ENCODE results near the gene PSMB5.

The PSMB5 gene

DNA sequence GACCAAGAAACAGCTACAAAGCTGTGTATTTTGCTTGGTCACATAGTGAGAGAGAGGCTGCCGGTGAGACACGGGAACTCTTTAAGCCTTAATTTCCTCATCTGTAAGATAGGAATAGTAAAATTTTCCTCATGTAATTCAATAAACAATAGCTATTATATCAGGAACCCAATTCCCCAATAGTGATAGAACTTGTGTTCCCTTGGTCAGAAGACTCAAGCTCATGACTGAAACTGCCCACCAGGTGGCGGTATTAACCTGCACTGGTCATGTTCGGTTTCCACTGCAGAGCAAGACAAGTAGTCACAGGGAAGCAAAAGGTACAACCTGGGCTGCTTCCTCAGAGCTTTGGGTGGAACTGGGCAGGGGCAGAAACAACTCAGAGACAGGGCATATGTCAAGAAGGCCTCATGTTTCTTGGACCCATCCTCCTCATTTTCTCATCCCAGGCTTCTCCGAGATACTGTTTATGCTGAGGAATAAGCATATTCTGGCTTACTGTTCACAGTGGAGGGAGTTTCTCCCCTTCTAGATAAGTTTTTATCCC is 48.1 kb downstream of the PSMB5 start:
- DNase-seq (ENCODE audit: low read depth): no peak

DNA sequence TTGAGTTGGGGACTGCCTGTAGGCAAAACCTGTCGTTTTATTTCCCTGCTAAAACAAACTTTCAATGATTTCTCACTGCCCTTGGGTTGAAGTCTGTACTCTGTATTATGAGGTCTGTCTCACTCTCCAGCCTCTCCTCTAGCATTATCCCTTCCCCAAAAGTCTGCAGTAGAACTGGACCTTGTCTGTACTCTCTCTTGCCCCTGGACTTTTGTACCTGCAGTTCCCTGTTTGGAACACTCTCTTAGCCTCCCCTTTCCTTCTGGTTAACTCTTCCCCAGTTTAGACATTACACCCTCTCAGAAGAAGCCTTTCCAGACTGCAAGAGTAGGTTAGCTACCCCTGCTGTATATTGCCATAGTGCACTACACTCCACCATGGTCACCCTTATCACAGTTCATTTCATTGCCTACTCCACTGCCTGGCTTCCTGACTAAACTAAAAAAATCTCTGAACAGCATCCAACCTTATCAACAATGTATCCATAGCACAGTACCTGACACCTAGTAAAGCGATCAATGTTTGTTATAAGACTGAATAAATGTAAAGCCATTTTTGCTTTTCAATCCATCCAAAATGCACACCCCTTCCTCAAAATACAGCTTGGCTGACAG is 48.7 kb downstream of the PSMB5 start:
- DNase-seq (ENCODE audit: low read depth): no peak

- no peak for DNase-seq (ENCODE audit: low read depth)
These were observed 49.6 kb downstream of the PSMB5 start for GRCh38 chr14:22984959-22985658.

DNA sequence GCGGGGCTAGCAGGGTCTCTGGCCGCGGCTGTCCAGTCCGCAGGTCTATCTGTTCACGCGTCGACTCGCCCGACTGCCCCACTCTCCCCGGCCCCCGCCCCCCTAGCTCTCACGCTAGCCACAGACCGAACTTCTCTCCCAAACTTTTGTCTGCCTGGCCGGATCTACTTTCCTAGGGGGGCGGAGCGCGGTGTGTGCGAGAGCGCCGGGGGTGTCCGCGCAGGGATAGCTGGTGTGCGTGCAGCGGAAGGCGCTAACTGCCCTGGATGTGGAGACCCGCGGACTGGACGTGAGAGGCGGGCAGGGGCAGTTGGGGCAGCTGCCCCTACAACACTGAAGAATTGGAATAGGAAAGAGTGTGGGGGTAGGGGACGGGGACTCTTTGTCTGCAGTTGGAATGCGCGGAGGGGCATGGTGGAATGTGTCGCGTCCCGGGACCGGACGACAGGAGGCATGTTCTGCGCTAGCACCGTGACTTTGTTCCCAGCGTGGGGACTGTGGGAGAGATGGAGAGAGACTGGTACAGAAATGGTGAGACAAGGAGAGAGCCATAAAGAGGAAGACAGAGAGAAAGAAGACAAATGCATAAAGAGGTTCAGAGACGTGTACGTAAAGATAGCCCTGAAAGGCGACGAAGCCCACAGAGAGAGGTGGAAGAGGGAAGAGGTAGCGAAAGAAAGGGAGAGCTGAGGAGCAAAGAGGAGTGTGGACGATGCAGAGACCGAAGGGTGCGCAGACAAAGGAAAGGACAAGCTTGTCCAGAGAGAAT is 52.0 kb downstream of the PSMB5 start, which contains the start of gene AJUBA:
AJUBA (minus strand) TSS at position 75 of the 769 bp plus-strand sequence. CDS start 285 bp downstream, outside the sequence.
- DNase-seq (ENCODE audit: low read depth): peak; percentile 73

DNA sequence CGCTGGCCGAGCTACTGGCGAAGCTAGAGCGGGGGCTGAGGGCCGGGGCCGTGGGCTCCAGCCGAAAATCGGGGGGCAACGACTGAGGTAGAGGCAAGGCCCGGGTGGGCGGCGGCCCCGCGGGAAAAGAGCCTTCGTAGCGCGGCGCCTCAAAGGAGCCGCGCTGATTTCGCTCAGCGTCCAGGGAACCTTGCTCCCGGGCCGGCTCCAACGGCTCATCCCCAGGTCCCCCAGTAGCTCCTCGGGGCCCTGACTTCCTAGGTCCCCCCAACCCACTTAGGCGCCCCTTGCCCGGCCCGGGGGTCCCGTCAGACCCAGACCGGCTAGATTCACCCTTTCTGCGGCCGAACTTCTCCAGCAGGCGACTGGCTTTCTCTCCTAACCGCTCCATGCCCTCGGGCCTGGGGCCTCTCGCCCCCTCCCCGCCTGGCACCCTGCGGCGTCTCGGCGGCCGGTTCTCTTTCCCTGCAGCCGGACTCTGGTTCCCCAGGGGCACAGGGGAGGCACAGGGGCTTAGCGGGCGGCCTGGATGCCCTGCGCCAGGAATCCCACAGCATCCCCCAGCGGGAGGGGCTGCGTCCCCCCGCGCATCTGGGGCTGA is 52.7 kb downstream of the PSMB5 start:
- DNase-seq (ENCODE audit: low read depth): no peak

DNA sequence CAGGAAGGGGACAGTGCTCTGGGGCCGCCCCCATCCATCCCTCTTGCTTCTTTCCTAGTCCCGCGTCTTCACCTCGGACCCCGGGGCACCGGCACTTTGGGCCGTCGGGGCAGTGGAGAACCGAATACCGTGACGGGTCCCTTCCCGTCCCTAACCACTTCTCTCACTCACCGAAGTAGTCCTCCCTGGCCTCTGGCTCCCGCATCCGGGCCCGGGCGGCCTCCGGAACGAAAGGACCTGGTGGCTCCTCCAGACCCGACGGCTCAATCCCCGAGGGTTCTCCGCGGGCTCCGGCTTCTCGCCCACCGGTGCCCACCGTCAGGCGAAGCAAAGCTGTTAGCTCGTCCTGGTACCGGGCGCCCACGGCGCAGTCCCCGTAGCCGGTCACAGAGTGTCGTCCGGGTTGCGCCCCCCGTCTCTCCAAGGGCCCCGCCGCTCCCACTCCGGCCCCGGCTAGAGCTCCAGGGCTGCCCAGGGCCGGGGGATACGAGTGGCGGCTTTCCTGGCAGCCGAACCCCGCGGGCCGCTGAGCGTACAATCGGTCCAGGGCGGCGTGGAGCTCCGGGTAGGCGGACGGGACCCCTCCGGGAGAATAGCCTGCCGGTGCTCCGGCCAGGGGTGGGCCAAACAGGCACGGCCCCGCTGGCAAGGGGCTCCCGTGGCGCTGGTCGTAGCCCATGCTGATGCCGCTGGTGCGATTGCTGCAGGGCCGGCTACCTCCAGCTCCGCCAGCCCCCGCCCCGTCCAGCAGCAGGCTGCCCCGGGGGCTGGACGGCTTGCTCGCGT is 53.4 kb downstream of the PSMB5 start:
- no peak for DNase-seq (ENCODE audit: low read depth)

GRCh38 chr14:22980672-22981089 is 54.0 kb downstream of the PSMB5 start:
- no peak for DNase-seq (ENCODE audit: low read depth)

DNA sequence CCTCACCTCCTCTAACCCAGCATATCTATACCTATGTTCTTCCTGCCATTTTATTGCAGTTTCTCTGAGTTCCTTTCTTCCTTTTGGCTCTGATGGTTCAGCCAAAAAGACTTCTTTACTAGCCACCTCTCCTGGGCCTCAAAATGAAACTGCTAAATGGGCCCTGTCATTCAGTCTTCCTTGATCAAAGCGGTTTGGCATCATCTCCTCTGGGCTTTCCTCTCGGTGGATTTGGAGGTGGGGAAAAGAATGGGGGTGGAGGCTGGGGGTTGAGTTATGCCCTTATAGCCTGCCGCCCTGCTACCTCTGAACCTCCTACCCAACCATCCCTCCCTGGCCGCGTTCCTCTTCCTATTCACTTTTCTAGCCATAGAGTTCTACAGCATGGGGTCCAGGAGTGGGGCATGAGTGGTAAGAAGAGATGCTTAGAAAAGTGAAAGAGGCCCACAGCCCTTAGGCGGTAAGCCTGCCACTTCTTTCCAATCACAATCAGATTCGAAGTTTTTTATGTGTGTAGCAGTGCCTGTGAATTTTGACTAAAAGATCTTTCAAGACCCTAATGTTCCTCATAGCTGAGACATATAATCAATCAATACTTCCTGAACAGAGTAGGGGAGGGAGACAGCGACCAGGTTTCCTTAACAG is 54.8 kb downstream of the PSMB5 start:
- no peak for DNase-seq (ENCODE audit: low read depth)

DNA sequence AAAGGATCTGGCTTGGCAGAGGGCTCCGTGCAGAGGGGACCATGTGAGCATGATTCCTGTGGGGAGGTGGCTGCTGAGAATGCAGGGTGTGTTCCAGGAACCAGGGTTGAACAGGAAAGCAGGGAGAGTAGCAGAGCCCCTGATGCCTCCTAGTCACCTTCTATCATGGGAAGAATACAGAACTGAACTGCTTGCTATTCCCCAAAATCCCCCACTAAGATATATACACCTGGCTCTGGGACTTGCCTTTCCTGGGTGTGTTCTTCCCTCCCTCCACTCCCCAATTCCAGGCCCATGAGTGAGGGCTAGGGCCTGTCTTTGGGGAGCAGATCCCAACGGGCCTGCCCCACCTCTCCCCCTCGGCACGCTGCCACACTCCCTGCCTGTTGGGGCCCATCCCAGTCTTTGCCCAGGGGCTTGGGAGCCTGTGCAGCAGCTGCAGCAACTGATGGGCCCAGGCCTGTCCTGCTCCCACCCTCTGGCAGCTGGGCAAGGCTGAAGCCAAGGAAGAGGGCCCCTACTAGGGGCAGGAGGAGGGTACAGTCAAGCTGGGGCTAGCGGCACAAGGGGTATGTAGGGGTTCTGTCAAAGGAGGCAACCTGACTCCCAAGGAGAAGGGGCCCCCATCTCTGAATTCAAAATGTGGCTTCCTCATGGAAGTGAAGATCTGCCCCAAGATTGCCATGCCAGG is 55.6 kb downstream of the PSMB5 start:
- DNase-seq (ENCODE audit: low read depth): no peak

- DNase-seq (ENCODE audit: low read depth): no peak
These were observed 56.2 kb downstream of the PSMB5 start for GRCh38 chr14:22978487-22978837.

DNA sequence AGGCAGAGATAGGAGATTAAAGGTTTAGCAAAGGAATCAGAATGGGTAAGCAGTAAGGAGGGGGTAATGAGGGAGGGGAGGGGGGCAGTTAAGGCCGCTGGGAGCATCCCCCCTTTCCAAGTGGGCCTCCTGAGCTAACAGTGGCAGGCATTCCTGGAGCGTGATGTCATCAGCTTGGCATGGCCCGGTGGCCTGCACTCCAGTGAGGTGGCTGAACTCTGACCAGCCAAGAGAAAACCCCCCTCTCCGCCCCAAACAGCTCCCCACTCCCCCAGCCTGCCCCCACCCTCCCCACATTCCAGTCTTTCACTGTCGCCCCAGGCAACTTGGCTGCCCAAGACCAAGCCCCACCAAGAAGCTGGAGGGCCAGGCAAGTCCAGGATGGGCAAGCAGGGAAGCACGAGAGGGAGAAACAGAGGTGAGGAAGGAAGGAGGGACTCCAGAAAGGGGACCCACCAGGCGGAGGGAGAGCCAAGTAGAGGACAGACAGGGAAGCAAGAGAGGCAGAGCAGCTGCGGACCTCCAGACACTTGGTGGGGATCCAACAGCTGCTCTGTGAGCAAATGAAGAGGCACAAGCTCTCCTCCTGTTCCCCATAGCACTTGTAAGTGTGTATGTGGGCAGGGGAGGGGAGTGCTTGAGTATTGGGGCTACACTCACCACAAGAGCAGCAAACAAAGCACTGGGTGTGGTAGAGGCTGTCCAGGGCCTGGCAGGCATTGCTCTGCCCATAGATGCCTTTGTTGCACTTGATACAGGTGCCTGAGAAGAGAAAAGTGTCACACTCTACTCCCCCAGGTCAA is 56.8 kb downstream of the PSMB5 start:
- peak; percentile 69 for DNase-seq (ENCODE audit: low read depth)

DNA sequence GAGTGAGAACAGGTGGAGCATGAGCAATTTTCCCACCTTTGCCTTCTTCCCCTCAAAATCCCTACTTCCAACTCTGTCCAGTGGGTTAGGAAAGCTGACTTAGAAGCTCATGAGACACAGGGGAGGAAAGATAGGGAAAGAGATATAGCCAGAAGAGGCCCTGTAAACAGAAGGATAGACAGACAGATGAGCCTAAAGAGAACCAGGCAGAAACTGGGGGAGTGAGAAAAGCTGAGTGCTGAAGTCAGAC is 57.3 kb downstream of the PSMB5 start:
- no peak for DNase-seq (ENCODE audit: low read depth)

DNA sequence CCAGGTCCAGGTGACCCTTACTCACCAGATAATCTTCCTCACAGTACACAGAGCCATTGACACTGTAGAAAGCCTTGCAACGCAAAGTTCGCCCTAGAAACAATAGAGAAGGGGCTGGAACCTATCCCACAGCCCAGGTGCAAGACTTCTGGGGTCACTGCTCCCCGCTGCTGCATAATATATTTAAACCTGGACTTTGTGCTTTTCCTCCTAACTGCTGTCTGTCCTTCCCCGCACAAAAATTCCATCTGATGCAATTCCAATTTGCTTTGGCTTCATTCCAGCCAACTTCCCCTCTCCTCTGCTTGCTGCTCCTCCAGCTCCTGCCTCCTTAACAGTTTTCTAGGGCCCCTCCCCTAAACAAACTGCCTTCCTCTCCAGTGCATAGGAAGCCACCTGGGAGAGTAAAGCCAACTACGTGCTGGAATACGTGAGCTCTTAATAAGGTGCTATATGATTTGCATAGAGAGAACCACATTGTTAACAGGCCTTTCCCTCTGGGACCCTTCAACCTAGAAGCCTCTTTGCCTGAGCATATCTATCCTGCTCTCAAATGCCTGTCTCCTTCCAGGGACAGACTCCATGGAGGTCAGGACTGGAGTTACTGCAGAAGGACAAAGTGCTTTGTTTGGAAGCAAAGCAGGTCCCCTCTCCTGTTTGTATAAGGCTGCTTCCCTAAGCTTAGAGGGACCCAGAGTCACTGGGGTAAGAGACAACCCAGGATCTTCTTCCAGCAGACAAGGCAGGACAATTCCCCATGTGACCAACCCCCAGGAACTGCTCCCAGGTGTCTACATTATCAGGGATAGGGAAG is 57.9 kb downstream of the PSMB5 start:
- no peak for DNase-seq (ENCODE audit: low read depth)
